GM12878 (cell line): Measurements from ENCODE around the gene NFE2L1. TPM values are rescaled to one million over a fixed set of nuclear protein-coding genes. Genes with fewer than 3 reads are reported as not detected.

Experiments used
- ATAC-seq: fragments of 200-7000 bp; cut with Tn5 transposase; 3 replicates; pipeline ENCODE4 v1.9.1; 2020; ENCODE audit warnings: mild to moderate bottlenecking, moderate library complexity
- BruUV-seq: library from RNA; stranded (reverse); fragments of 400-500 nt; replicated peaks from 2 replicates; lab custom pipeline; 2021; lab: Mats Ljungman, UMichigan
- CTCF ChIA-PET: fragments of 300-600 bp; sonication (Branson Sonifier 250); formaldehyde crosslinking; extraction: SDS; loops from one replicate; lab custom pipeline; 2021; ENCODE audit warnings: inconsistent platforms; lab: Yijun Ruan, JAX
- POLR2A ChIA-PET: fragments of 350-600 bp; formaldehyde crosslinking; extraction: SDS; loops from one replicate; lab custom pipeline; 2021; ENCODE audit warnings: inconsistent platforms; lab: Charles Lee
- RAD21 ChIA-PET: fragments of 300-600 bp; sonication (Branson Sonifier 250); formaldehyde crosslinking; loops from one replicate; lab custom pipeline; 2023; ENCODE audit warnings: antibody characterized with exemption; ENCODE audit not compliant: unreplicated experiment; lab: Charles Lee
- SMC1A ChIA-PET: fragments of 300-600 bp; sonication (Branson Sonifier 250); formaldehyde crosslinking; loops from one replicate; lab custom pipeline; 2023; ENCODE audit not compliant: unreplicated experiment, uncharacterized antibody; lab: Charles Lee
- DNase-seq: peaks from one replicate; pipeline ENCODE4 v3.0.0-alpha.2; 2011; ENCODE audit warnings: low read depth, low spot score
- FAIRE-seq: peaks from 3 replicates; lab custom pipeline; 2011; peaks lifted over from hg19 to GRCh38; lab: Jason Lieb, UNC
- H2AFZ ChIP-seq: 2 replicates; pipeline ENCODE4 v1.6.0; 2011; ENCODE audit warnings: low read depth, low read length, control low read depth; ENCODE audit not compliant: control insufficient read depth
- H3K27ac ChIP-seq: 2 replicates; pipeline ENCODE4 v1.5.1; 2011; ENCODE audit warnings: control low read depth; ENCODE audit not compliant: control insufficient read depth, insufficient read depth
- H3K27me3 ChIP-seq, 2 experiments: replicated peaks in 1 of 2; 2 replicates each; pipeline versions ENCODE4 v1.6.0 to v1.6.1; 2011; ENCODE audit warnings: low read length in 1 of 2; ENCODE audit not compliant: control insufficient read depth in 2 of 2, insufficient read depth in 2 of 2
- H3K36me3 ChIP-seq, 2 experiments: 2 replicates each; pipeline ENCODE4 v1.5.1; 2011; ENCODE audit warnings: low read length in 1 of 2; ENCODE audit not compliant: control insufficient read depth in 2 of 2, insufficient read depth in 2 of 2
- H3K4me1 ChIP-seq: 2 replicates; pipeline ENCODE4 v1.6.1; 2011; ENCODE audit warnings: mild to moderate bottlenecking, low read length, moderate library complexity, mixed read lengths; ENCODE audit not compliant: control insufficient read depth, insufficient read depth
- H3K4me2 ChIP-seq: 2 replicates; pipeline ENCODE4 v1.6.0; 2011; ENCODE audit warnings: control low read depth; ENCODE audit not compliant: control insufficient read depth, insufficient read depth
- H3K4me3 ChIP-seq: fragments of 200-600 bp; sonication (generic); 2 replicates; pipeline ENCODE4 v1.5.1; 2016
- H3K79me2 ChIP-seq: 2 replicates; pipeline ENCODE4 v1.6.0; 2011; ENCODE audit warnings: low read length; ENCODE audit not compliant: control insufficient read depth, insufficient read depth
- H3K9ac ChIP-seq: 2 replicates; pipeline ENCODE4 v1.8.0; 2011; ENCODE audit warnings: low read length, control low read depth, mixed read lengths; ENCODE audit not compliant: control insufficient read depth, insufficient read depth
- H3K9me3 ChIP-seq: replicated peaks from 3 replicates; pipeline ENCODE4 v1.5.1; 2011; ENCODE audit warnings: mild to moderate bottlenecking, low read length; ENCODE audit not compliant: control insufficient read depth, insufficient read depth
- H4K20me1 ChIP-seq: 2 replicates; pipeline ENCODE4 v1.6.0; 2011; ENCODE audit not compliant: control insufficient read depth, insufficient read depth
- CBX5 ChIP-seq: sonication (generic); IDR thresholded peaks from 2 replicates; pipeline ENCODE4 v1.6.1; 2016; ENCODE audit warnings: low read depth, moderate library complexity, mild to moderate bottlenecking, inconsistent platforms
- EED ChIP-seq: sonication (generic); IDR thresholded peaks from 2 replicates; pipeline ENCODE4 v1.6.1; 2016; ENCODE audit warnings: antibody characterized with exemption, low read depth
- FOXK2 ChIP-seq: fragments of 450-650 bp; IDR thresholded peaks from 2 replicates; pipeline ENCODE4 v1.6.1; 2017; ENCODE audit warnings: mild to moderate bottlenecking, moderate library complexity
- GABPA ChIP-seq: IDR thresholded peaks from 2 replicates; pipeline ENCODE4 v1.6.1; 2014; ENCODE audit warnings: antibody characterized with exemption, low read depth, mild to moderate bottlenecking, inconsistent platforms
- MTA3 ChIP-seq: IDR thresholded peaks from 2 replicates; pipeline ENCODE4 v1.6.1; 2012; ENCODE audit warnings: low read length, inconsistent platforms, borderline replicate concordance
- POU2F2 ChIP-seq: IDR thresholded peaks from 3 replicates; pipeline ENCODE4 v1.6.1; 2011; ENCODE audit warnings: low read depth, mild to moderate bottlenecking, low read length, borderline replicate concordance
- RAD21 ChIP-seq: IDR thresholded peaks from 2 replicates; pipeline ENCODE4 v1.6.1; 2011; ENCODE audit warnings: mild to moderate bottlenecking, low read depth, low read length, moderate library complexity; ENCODE audit not compliant: insufficient read depth
- RCOR1 ChIP-seq: conservative IDR thresholded peaks from 2 replicates; pipeline ENCODE4 v1.6.1; 2012; ENCODE audit warnings: low read depth, low read length, improper control_type of control experiment
- SIX5 ChIP-seq: IDR thresholded peaks from 2 replicates; pipeline ENCODE4 v1.6.1; 2011; ENCODE audit warnings: mild to moderate bottlenecking, low read depth, low read length, moderate library complexity; ENCODE audit not compliant: severe bottlenecking
- ZNF24 ChIP-seq: fragments of 450-650 bp; IDR thresholded peaks from 2 replicates; pipeline ENCODE4 v1.6.1; 2017; ENCODE audit warnings: antibody characterized with exemption, mild to moderate bottlenecking
- ZSCAN29 ChIP-seq: fragments of 450-650 bp; IDR thresholded peaks from 2 replicates; pipeline ENCODE4 v1.6.1; 2017; ENCODE audit warnings: mild to moderate bottlenecking, moderate library complexity
- ZZZ3 ChIP-seq: IDR thresholded peaks from 2 replicates; pipeline ENCODE4 v1.6.1; 2011; ENCODE audit warnings: low read depth; ENCODE audit not compliant: control insufficient read depth, insufficient read length
- WGBS: methylation state at CpG from one replicate; pipeline ENCODE4 v1.1.6; 2016; ENCODE audit warnings: low lambda C conversion rate; ENCODE audit not compliant: insufficient replicate concordance, insufficient coverage; ENCODE audit errors: missing lambda C conversion rate; 5-methylcytosine and 5-hydroxymethylcytosine counted together
- in situ Hi-C: fragments of 300-500 bp; cut with MboI; formaldehyde crosslinking; loops from 9 replicates; pipeline ENCODE4 v1.14.3; 2018; ENCODE audit warnings: mixed read lengths
- intact Hi-C: fragments of 100-400 bp; cut with micrococcal nuclease; formaldehyde crosslinking; loops from one replicate; pipeline ENCODE4 v1.14.2; 2022; ENCODE audit not compliant: unreplicated experiment
- polyA plus RNA-seq, 11 experiments: library from polyadenylated mRNA; depleted of rRNA in 4 of 11; unstranded in 6 of 11; stranded (reverse) in 5 of 11; fragments of >200 nt; fragmentation: Nextera tagmentation in 4 of 11; fragmentation: Illumina TruSeq in 1 of 11; extraction: Ambion mirVana in 4 of 11; extraction: Trizol in 1 of 11; gene quantifications; 1 replicate in 1 of 11; 2 replicates in 10 of 11; pipeline versions ENCODE4 v1.2.1 to v1.2.3, GENCODE V29; 2011 to 2016; ENCODE audit warnings: inconsistent platforms in 2 of 11, missing spikeins in 2 of 11, low read depth in 1 of 11
- total RNA-seq, 4 experiments: library from RNA; depleted of rRNA in 3 of 4; stranded (reverse); fragments of >200 nt in 3 of 4; fragmentation: Illumina TruSeq in 1 of 4; extraction: Trizol in 1 of 4; gene quantifications; 2 replicates each; pipeline versions ENCODE4 v1.2.1 to v1.2.3, GENCODE V29; 2013 to 2021
- TF ChIP-seq, protein P1 (sequence below): IDR thresholded peaks from 2 replicates; pipeline ENCODE4 v1.6.1; 2012; ENCODE audit warnings: low read depth, low read length, improper control_type of control experiment
- TF ChIP-seq, protein P2 (sequence below): IDR thresholded peaks from 2 replicates; pipeline ENCODE4 v1.6.1; 2012; ENCODE audit warnings: low read length, inconsistent platforms

NFE2L1 gene
- total and polyA plus RNA-seq, 10 of the 15 experiments (the other 5 are each of a cell fraction or from before 2014, with no cell fraction given), result 3.8 to 104 (median 26.4) TPM

DNA sequence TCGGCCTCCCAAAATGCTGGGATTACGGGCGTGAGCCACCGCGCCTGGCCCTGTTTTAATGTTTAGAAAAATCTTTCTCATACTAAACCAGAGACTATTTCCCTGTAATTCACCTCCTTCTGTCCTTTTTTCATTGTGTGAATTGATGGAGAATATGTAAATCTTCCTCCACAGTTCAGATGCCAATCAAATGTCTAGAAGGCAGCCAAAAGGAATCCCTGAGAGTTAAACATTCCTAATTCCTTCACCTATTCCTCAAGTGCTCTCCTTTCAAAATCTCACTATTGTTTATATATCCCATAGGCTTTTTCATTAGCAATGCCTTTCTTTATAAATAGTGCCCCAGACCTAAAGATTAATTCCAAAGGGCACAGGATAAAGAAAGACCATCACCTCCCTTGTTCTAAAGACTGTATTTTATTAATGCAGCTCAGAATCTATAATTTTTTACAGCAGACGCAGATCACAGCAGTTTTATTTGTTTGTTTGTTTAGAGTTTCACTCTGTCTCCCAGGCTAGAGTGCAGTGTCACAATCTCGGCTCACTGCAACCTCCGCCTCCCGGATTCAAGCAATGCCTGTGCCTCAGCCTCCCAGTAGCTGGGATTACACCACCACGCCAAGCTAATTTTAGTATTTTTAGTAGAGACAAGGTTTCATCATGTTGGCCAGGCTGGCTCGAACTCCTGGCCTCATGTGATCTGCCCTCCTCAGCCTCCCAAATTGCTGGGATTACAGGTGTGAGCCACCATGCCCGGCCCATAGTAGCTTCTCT is 41.0 kb upstream of the NFE2L1 start:
- ChIA-PET CTCF (interaction anchor here (0.6 to 3.4 kb wide), 7 partner anchors 10 to 165 kb away, joined by 3 to 30 read pairs (median 3); partner anchors contain the start of gene CDK5RAP3), POLR2A (interaction anchor here (1.9 kb wide), 1 partner anchor 11 kb away, joined by 4 read pairs; no protein-coding TSS in a partner anchor), SMC1A (interaction anchor here (1.0 to 1.4 kb wide), 4 partner anchors 11 to 31 kb away, joined by 3 to 6 read pairs (median 3); no protein-coding TSS in a partner anchor), RAD21 (interaction anchor here (0.6 to 1.5 kb wide), 4 partner anchors 11 to 59 kb away, joined by 3 to 8 read pairs (median 4); no protein-coding TSS in a partner anchor)
- TF ChIP-seq SIX5, result no peak
- TF ChIP-seq RAD21, result no peak
- TF ChIP-seq ZZZ3, result no peak
- TF ChIP-seq MTA3, result no peak
- TF ChIP-seq, protein P1, sequence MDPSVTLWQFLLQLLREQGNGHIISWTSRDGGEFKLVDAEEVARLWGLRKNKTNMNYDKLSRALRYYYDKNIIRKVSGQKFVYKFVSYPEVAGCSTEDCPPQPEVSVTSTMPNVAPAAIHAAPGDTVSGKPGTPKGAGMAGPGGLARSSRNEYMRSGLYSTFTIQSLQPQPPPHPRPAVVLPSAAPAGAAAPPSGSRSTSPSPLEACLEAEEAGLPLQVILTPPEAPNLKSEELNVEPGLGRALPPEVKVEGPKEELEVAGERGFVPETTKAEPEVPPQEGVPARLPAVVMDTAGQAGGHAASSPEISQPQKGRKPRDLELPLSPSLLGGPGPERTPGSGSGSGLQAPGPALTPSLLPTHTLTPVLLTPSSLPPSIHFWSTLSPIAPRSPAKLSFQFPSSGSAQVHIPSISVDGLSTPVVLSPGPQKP, result no peak
- TF ChIP-seq GABPA, result no peak
- no peak for TF ChIP-seq POU2F2
- no peak for TF ChIP-seq ZNF24
- TF ChIP-seq FOXK2, result no peak
- TF ChIP-seq, protein P2, sequence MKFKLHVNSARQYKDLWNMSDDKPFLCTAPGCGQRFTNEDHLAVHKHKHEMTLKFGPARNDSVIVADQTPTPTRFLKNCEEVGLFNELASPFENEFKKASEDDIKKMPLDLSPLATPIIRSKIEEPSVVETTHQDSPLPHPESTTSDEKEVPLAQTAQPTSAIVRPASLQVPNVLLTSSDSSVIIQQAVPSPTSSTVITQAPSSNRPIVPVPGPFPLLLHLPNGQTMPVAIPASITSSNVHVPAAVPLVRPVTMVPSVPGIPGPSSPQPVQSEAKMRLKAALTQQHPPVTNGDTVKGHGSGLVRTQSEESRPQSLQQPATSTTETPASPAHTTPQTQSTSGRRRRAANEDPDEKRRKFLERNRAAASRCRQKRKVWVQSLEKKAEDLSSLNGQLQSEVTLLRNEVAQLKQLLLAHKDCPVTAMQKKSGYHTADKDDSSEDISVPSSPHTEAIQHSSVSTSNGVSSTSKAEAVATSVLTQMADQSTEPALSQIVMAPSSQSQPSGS, result no peak
- TF ChIP-seq EED, result no peak
- no peak for TF ChIP-seq ZSCAN29
- TF ChIP-seq RCOR1, result no peak
- no peak for TF ChIP-seq CBX5
- no peak overlapping the region for H3K27ac ChIP-seq
- no peak overlapping the region for H3K4me3 ChIP-seq
- no peaks in the 10 kb centered on the region for H3K27me3 ChIP-seq
- no peak overlapping the region for H3K4me2 ChIP-seq
- no peaks in the 10 kb centered on the region; a peak in 1 of 4 replicates for H3K36me3 ChIP-seq
- H2AFZ ChIP-seq, result no peak overlapping the region
- no peaks in the 10 kb centered on the region for H3K79me2 ChIP-seq
- H3K9me3 ChIP-seq, result no peaks in the 10 kb centered on the region
- peaks cover 48% of the 10 kb centered on the region for H3K4me1 ChIP-seq
- H3K9ac ChIP-seq, result no peak overlapping the region
- BruUV-seq, result no TSS peak
- no peak for DNase-seq
- FAIRE-seq, result no peak
- ATAC-seq, result no peak
- no peaks in the 10 kb centered on the region for H4K20me1 ChIP-seq
- in situ Hi-C loops, result no loop called here
- WGBS, result 79% methylated on average over 12 of the region's 12 CpGs
- intact Hi-C loops, result no loop called here
